Kidney (tissue), 14 donors: Measurements from ENCODE around the gene SCAPER. TPM values are rescaled to one million over a fixed set of nuclear protein-coding genes. Genes with fewer than 3 reads are reported as not detected.
"Not testable (repeated sequence)": the region's sequence is repeated elsewhere in the genome, so short reads cannot be mapped to it uniquely, and the experiment has no call there.

Experiments used
- DNase-seq, 5 donors: peaks; one replicate each; pipeline ENCODE4 v3.0.0-alpha.2; 2013 to 2020
- FAIRE-seq: peaks from 2 replicates; lab custom pipeline; 2012; peaks lifted over from hg19 to GRCh38; lab: Jason Lieb, UNC
- H3K27ac ChIP-seq, 2 donors: one replicate each; pipeline ENCODE4 v1.7.0; 2013; ENCODE audit warnings: low read depth in 2 of 2, low read length in 2 of 2, inconsistent platforms in 1 of 2
- H3K27me3 ChIP-seq: one replicate; pipeline ENCODE4 v1.7.1; 2013; ENCODE audit warnings: low read length, inconsistent platforms; ENCODE audit not compliant: control insufficient read depth, insufficient read depth
- H3K36me3 ChIP-seq, 3 donors: one replicate each; pipeline versions ENCODE4 v1.7.0 to v1.7.1; 2013; ENCODE audit warnings: low read length in 3 of 3, control low read depth in 1 of 3, inconsistent platforms in 1 of 3; ENCODE audit not compliant: insufficient read depth in 3 of 3, control insufficient read depth in 2 of 3
- H3K4me1 ChIP-seq, 3 donors: one replicate each; pipeline versions ENCODE4 v1.7.0 to v1.7.1; 2013; ENCODE audit warnings: low read length in 3 of 3, inconsistent platforms in 1 of 3, low read depth in 1 of 3; ENCODE audit not compliant: control insufficient read depth in 2 of 3, insufficient read depth in 2 of 3
- H3K4me3 ChIP-seq, 3 donors: one replicate each; pipeline versions ENCODE4 v1.7.0 to v1.8.1; 2013; ENCODE audit warnings: low read length in 3 of 3, control low read depth in 1 of 3, inconsistent platforms in 1 of 3
- H3K9ac ChIP-seq, 3 donors: one replicate each; pipeline versions ENCODE4 v1.7.0 to v1.7.1; 2013; ENCODE audit warnings: low read length in 3 of 3, control low read depth in 1 of 3, inconsistent platforms in 1 of 3
- H3K9me3 ChIP-seq, 3 donors: one replicate each; pipeline versions ENCODE4 v1.7.0 to v1.7.1; 2013; ENCODE audit warnings: low read length in 3 of 3, control low read depth in 1 of 3, inconsistent platforms in 1 of 3; ENCODE audit not compliant: control insufficient read depth in 2 of 3, insufficient read depth in 1 of 3
- CTCF ChIP-seq: IDR thresholded peaks from 3 replicates; pipeline ENCODE4 v1.5.1; 2012; ENCODE audit warnings: mild to moderate bottlenecking, moderate library complexity, borderline replicate concordance; ENCODE audit not compliant: insufficient read depth; ENCODE audit errors: extremely low read depth
- intact Hi-C: fragments of 100-400 bp; cut with DNase I; formaldehyde crosslinking; loops from one replicate; pipeline ENCODE4 v1.11.1; 2022
- polyA plus RNA-seq: library from polyadenylated mRNA; stranded (reverse); fragments of 350-450 nt; fragmentation: Illumina TruSeq; extraction: RNeasy Lipid Tissue Mini Kit (QIAGEN cat#74804); gene quantifications from one replicate; pipeline ENCODE4 v1.2.3, GENCODE V29; 2014; ENCODE audit warnings: low read depth, low replicate concordance; ENCODE audit not compliant: insufficient read depth
- total RNA-seq: library from RNA; stranded (reverse); fragmentation: NEBNext Ultra II Directional; extraction: Animal tissue kit (Norgen Biotek cat#: 25700); gene quantifications from one replicate; pipeline ENCODE4 v1.2.1, GENCODE V29; 2021
- donor health status: control.
- donor health status: control.
- donor health status: control.
- donor health status: control.
- donor health status: control.
- donor health status: DM: yes; HTN: yes; CAD: no.
- donor health status: Normal renal cell carcinoma (clear cell type).

The SCAPER gene
- total and polyA plus RNA-seq, 2 donors from 2014 or later, result 11.6 to 39.4 TPM

GRCh38 chr15:76313731-76314130, 591.4 kb downstream of the SCAPER start:
- DNase-seq, result no peak
- no peak for TF ChIP-seq CTCF
- no peak overlapping the region for H3K9ac ChIP-seq
- FAIRE-seq, result no peak
- no peak overlapping the region for H3K27ac ChIP-seq
- H3K36me3 ChIP-seq, result no peaks in the 10 kb centered on the region
- no peak overlapping the region for H3K4me3 ChIP-seq
- intact Hi-C loops, result no loop called here
- no peaks in the 10 kb centered on the region for H3K27me3 ChIP-seq
- H3K9me3 ChIP-seq, result no peaks in the 10 kb centered on the region
- H3K4me1 ChIP-seq, result peaks cover 0 to 4% (median 0%) of the 10 kb centered on the region in 3 donors

- DNase-seq, intact Hi-C loops, H3K27me3 ChIP-seq, H3K9ac ChIP-seq, H3K9me3 ChIP-seq, H3K27ac ChIP-seq, H3K36me3 ChIP-seq, H3K4me3 ChIP-seq, FAIRE-seq, H3K4me1 ChIP-seq: not testable (repeated sequence)
These were observed 592.0 kb downstream of the SCAPER start for GRCh38 chr15:76313175-76313567.

DNA sequence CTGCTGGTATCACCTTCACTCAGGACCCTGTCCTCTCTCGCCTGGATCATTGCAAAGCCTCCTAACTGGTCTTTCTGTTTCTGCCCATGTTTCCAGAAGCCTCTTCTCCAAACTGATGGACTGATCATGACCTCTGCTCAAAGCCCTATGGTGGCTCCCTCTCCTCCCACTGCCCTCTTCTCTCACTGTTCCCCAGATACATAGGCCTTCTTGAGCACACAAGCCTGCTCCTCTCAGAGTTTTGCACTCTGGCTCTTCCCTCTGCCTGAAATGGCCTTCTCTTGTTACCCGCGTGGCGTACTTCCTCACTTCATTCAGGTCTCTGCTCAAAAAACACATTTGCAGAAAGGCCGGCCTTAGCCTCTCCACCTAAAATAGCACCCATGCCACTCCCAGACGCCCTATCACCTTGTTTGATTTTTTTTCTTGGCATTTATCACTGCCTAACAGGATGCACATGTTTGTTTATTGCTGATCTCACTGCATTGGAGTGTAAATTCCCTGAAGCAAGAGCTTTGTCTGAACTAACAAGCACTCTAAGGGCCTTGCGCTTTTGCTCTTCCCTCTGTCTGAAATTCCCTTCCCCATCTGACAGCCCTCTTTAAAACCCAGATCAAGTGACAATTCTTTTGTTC, 592.5 kb downstream of the SCAPER start:
- no peak for DNase-seq
- no peaks in the 10 kb centered on the region for H3K9me3 ChIP-seq
- no peak overlapping the region for H3K27ac ChIP-seq
- no peak for TF ChIP-seq CTCF
- no peak for FAIRE-seq
- H3K27me3 ChIP-seq, result no peaks in the 10 kb centered on the region
- no peaks in the 10 kb centered on the region for H3K36me3 ChIP-seq
- no peak overlapping the region for H3K4me3 ChIP-seq
- H3K9ac ChIP-seq, result no peak overlapping the region
- intact Hi-C loops, result no loop called here
- H3K4me1 ChIP-seq, result peaks cover 0 to 4% (median 0%) of the 10 kb centered on the region in 3 donors

GRCh38 chr15:76311100-76311953, 593.8 kb downstream of the SCAPER start, which contains the start of gene ETFA:
Gene ETFA, minus strand, starts transcription at chr15:76311469. Its CDS starts 81 bp downstream, at chr15:76311388.
- peak within 1 kb of the TSS; percentile 87 to 92 for H3K27ac ChIP-seq
- FAIRE-seq (no peak), DNase-seq (peak; percentile 96 to 99 (median 98))
- no peak for TF ChIP-seq CTCF
- peaks cover 0 to 4% (median 0%) of the 10 kb centered on the region in 3 donors for H3K4me1 ChIP-seq
- H3K9ac ChIP-seq, result peak within 1 kb of the TSS; percentile 64 to 100 (median 97)
- no peaks in the 10 kb centered on the region for H3K27me3 ChIP-seq
- H3K9me3 ChIP-seq, result no peaks in the 10 kb centered on the region
- peak within 1 kb of the TSS; percentile 85 to 96 (median 89) for H3K4me3 ChIP-seq
- intact Hi-C loops, result no loop called here
- no peaks in the 10 kb centered on the region for H3K36me3 ChIP-seq
